LNCAP (cell line): ENCODE results near the gene AHDC1.
A peak's percentile ranks its signal among the peaks of the same experiment; 100 is the strongest.

Experiments
- TF ChIP-seq, protein P1 (sequence below): fragments of 450-650 bp; IDR thresholded peaks from 2 replicates; pipeline ENCODE4 v1.5.1; 2017; ENCODE audit warnings: mild to moderate bottlenecking

AHDC1 gene

DNA sequence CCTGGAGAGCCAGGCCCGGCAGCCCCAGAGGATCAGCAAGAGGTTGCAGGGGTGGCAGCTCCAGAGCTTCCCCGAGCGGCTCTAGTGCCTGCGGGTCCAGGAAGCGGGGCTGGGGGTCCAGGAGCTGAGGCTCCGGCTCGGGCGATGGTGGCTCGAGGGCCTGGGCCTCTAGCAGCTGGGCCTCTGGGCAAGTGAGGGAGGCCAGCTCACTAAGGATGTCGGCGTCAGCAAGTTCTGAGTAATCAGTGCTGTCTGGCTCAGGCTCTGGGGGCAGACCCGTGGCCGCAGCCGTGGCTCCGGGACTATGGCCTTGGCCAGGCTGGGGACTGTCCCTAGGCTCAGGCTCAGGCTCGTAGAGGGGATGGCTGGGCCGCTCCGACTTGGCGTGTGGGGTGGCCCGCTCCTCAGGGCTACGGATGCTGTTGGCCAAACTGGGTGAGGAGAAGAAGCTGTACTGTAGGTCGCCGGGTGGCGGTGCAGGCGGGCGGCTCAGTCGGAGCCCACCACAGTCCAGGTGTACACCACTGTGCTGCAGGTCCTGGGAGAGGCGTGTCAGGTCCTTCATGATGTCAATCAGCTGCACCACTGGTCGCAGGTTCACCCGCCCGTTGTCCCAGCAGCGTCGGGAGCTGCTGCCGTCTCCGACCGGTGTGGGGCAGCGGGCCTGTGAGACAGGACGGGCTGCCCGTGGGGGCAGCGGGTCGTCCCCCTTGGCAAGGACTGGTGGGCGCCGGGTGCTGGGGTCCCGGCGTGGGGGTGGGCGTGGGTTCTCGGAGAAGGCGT is 52.6 kb downstream of the AHDC1 start:
- TF ChIP-seq, protein P1, sequence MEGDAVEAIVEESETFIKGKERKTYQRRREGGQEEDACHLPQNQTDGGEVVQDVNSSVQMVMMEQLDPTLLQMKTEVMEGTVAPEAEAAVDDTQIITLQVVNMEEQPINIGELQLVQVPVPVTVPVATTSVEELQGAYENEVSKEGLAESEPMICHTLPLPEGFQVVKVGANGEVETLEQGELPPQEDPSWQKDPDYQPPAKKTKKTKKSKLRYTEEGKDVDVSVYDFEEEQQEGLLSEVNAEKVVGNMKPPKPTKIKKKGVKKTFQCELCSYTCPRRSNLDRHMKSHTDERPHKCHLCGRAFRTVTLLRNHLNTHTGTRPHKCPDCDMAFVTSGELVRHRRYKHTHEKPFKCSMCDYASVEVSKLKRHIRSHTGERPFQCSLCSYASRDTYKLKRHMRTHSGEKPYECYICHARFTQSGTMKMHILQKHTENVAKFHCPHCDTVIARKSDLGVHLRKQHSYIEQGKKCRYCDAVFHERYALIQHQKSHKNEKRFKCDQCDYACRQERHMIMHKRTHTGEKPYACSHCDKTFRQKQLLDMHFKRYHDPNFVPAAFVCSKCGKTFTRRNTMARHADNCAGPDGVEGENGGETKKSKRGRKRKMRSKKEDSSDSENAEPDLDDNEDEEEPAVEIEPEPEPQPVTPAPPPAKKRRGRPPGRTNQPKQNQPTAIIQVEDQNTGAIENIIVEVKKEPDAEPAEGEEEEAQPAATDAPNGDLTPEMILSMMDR: no peak

DNA sequence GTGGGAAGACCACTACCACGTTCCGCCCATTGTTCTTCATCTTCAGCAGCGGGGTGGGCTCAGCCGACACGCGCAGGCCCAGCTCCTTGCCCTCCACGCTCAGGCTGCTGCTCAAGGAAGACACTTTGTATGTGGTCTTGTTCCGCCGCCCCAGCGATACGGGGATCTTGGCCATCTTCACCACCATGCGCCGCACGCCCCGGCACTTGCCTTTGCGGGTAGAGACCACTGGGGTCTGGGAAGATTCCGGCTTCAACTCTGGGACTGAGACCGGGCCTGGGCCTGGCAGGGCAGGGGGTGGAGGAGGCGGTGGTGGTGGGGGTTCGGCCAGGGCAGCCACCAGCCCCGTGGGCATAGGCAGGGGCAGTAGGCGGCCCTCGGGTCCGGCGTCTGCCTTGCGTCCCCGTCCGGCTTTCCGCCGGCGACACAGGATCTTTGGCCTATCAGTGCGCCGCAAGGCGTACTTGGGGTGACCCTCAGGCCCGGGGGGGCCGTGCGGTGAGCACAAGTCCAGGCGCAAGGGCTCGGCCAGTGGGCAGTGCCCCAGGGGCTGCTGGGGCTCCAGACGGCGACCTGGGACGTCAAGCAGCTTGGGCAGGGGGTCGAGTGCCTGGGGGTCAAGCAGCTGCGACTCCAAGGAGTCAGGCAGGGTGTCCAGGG is 53.3 kb downstream of the AHDC1 start:
- TF ChIP-seq, protein P1: no peak

DNA sequence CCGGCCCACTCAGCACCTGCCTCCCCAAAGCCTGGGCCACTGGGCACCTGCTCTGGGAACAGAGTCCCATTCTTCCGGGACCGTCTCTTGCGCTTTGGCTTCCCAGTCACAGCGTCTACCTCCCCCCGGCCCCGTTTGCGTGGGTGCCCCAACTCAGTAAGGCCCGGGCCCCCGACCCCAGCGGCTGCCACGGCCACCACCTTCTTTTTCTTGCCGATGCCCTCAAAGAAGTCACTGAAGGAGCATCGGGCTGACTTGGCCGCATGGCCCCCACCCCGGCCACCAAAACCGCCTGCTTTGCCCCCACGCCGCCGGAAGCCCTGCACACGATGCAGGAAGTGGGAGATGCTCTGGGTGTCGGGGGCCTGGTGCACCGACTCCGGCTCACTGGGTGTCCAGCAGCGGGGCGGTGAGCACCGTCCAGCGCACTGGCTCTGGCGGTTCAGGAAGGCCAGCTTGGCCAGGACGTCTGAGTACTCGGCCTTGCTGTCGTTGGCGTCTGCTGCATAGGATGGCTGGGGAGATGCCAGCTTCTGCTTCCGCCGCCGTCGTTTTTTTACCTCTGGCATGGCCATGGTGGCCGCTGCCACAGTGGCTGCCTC is 54.0 kb downstream of the AHDC1 start:
- TF ChIP-seq, protein P1: no peak

DNA sequence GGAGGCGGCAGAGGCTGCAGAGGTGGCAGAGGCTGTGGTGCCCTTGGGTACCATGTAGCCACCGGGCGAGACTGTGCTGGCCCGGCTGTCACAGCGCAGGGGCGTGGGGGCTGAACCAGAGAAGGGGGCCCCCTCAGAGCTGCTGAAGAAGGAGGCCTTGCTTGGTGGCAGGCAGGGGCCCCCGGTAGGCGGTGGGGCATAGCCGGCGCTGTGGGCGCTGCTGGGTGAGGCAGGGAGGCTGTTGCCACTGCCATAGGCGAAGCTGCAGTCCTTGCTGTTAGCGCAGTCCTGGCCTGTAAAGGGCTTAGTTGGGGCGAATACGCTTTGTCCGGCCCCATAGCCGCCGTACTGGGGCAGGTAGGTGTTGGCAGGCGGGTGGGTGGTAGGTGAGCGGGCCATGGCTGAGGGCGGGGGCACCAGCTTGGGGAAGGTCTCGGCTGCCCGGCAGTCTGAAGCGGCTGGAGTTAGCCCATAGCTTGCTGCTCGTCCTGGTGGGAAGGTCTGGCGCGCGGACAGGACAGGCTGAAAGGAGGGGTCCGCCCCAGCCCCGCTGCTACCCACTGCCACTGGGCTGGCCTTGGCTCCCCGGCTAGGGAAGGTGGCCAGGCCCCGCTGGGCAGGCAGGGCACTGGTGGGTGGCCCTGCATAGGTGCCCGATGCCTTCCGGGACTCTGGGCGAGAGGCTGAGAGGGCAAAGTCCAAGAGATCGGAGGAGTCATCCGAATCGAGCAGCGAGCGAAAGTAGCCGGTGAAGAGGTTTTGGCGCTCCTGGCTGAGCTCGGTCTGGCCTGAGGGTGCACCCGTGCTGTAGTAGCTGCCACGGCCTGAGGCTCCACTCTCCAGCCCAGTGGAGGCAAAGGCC is 54.9 kb downstream of the AHDC1 start:
- TF ChIP-seq, protein P1: no peak

DNA sequence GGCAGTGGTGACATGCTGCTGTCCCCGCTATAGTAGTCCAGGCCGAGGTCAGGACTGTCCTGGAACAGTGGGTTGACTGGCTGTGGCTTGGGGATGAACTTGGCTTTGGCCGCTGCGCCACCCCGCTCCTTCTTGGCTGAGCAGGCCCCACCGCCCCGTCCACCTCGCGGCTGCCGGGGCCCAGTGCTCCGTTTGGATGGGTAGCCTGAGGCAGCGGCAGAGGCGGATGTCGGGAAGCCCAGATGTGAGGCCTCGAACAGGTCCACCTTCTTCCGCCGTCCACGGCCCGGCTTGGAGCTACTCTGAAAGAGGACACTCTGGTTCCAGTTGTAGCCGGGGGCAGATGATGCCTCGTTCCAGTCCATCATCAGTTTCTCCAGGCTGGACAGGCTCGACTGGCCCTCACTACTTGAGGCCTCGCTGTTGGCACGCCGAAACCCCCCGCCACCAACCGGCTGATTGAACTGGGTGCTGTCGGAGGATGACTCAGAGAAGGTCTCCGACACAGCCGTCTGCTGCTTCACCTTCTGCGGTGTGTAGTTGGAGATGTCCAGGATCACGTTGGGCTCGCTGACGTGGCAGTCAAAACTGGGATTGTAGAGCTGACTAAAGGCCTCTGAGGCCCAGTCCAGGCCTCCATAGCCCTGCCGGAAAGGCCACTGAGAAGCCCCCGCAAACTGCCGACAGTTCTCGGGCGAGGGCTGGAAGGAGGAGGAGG is 55.6 kb downstream of the AHDC1 start:
- TF ChIP-seq, protein P1: no peak

DNA sequence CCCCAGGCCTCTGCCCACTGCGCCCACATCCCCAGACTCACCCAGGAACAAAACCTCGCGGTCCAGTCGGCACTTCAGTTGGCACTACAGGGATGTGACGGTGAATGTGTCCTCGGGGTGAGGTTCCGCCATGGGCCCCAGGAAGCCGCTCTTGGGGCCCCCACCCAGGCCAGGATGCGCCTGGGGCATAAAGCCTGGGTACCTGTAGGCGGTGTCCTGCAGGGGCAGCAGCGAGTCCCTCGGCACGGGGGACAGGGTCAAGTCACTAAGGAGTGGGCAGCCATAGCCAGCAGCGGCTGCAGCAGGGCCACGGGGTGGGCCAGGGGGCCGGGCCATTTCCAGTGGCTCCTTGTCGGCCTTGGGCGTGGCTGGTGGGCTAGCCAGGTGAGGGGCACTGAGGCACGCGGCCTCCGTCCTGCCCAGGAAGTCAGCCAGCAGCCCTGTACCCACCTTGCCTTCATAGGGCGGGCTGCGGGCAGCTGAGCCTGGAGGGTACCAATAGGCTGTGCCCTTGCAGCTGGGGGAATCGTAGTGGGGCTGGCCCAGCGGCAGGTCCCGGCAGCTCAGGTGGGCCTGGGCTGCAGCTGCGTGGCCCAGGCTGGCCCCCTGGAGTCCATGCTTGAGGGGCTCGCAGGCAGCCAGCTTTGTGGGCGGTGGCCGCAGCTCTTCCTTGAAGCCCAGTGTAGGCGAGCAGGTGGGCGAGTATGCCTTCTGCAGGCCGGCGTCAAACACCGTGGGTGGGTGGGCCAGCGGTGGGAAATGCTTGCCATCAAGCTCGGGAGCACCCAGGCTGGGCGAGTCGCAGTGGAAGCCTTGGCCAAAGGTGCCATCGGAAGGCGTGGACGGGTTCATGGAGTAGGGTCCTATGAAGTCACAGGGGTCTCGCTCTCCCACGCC is 56.5 kb downstream of the AHDC1 start:
- TF ChIP-seq, protein P1: peak; percentile 14; the same call in 1 of the 2 replicates
